ENCODE measurements around the gene RAPGEF1. TPM values are rescaled to one million over a fixed set of nuclear protein-coding genes. Genes with fewer than 3 reads are reported as not detected.

Gene RAPGEF1
- total RNA-seq, 1 donor from 2014 or later, result 94.3 TPM

DNA sequence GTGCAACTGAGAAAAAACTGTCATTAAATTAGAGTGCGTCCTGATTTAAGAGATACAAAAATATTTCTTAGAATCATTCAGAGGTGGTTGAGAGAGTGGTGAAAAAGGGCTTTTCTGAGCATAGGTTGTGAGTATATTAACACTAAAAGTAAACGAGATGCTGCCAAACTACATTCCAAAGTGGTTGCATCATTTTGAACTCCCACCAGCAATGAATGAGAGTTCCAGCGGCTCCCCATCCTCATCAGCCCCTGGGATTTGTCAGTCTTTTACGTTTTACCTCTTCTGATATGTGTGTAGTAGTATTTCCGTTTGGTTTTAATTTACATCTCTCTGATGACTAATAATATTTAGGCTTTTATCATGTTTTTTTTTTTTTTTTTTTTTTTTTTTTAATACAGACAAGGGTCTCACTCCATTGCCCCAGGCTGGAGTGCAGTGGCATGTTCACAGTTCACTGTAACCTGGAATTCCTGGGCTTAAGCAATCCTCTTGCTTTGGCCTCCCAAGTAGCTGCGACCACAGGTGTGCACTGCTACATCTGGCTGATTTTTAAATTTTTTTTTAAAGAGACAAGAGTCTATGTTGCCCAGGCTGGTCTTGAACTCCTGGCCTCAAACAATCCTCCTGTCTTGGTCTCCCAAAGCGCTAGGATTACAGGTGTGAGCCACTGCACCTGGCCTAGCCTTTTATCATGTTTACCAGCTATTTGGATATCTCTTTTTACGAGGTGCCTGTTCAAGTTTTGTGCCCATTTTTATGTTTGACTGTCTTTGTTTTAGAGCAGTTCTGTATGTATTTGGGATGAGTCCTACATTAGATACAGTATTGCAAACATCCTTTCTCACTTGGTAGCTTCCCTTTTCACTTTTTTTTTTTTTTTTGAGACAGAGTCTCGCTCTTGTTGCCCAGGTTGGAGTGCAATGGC lies 177.6 kb downstream of the RAPGEF1 start:
- Mint-ChIP-seq H3K4me3 (ENCODE audit: unreplicated experiment) (no peak overlapping the region), H3K4me1 (ENCODE audit: unreplicated experiment) (peaks cover 7% of the 10 kb centered on the region), H3K9me3 (ENCODE audit: unreplicated experiment) (peaks cover 11% of the 10 kb centered on the region), H3K27ac (ENCODE audit: unreplicated experiment) (no peak overlapping the region), H3K36me3 (ENCODE audit: unreplicated experiment) (peaks cover 3% of the 10 kb centered on the region), H3K27me3 (ENCODE audit: unreplicated experiment) (no peaks in the 10 kb centered on the region)
- DNase-seq (ENCODE audit: extremely low spot score, unreplicated experiment), result no peak
- TF ChIP-seq, protein P1, sequence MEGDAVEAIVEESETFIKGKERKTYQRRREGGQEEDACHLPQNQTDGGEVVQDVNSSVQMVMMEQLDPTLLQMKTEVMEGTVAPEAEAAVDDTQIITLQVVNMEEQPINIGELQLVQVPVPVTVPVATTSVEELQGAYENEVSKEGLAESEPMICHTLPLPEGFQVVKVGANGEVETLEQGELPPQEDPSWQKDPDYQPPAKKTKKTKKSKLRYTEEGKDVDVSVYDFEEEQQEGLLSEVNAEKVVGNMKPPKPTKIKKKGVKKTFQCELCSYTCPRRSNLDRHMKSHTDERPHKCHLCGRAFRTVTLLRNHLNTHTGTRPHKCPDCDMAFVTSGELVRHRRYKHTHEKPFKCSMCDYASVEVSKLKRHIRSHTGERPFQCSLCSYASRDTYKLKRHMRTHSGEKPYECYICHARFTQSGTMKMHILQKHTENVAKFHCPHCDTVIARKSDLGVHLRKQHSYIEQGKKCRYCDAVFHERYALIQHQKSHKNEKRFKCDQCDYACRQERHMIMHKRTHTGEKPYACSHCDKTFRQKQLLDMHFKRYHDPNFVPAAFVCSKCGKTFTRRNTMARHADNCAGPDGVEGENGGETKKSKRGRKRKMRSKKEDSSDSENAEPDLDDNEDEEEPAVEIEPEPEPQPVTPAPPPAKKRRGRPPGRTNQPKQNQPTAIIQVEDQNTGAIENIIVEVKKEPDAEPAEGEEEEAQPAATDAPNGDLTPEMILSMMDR (IDR thresholded peaks at IDR 0.05), result no peak

DNA sequence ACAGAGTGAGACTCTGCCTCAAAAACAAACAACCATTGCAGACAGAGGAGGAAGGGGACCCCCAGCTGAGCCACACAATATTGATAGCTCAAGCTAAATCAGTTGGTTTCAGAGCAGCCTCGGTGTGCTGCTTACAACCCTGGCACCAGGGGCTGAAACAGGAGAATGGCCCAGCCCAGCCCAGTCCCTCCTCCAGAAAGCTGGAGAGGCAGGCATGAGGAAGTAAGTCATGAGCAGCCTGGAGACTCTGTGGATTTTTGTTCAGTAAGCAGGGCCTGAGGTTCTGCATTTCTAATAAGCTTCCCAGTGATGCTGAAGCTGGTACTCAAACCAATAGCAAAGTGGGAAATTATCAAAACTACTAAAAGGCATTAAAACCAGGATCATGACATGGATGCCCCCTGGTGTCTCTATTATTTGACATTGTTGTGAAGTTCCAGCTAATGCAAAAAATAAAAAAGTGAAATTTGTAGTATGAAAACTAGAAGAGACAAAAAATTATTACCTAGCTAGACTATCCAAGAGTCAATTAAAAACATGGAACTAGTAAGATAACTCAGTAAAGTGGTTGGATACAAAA lies 180.4 kb downstream of the RAPGEF1 start:
- TF ChIP-seq, protein P1 (IDR thresholded peaks at IDR 0.05), result no peak
- Mint-ChIP-seq H3K27me3 (ENCODE audit: unreplicated experiment) (peaks cover 12% of the 10 kb centered on the region), H3K9me3 (ENCODE audit: unreplicated experiment) (peaks cover 11% of the 10 kb centered on the region), H3K4me1 (ENCODE audit: unreplicated experiment) (peaks cover 11% of the 10 kb centered on the region), H3K36me3 (ENCODE audit: unreplicated experiment) (peaks cover 3% of the 10 kb centered on the region), H3K4me3 (ENCODE audit: unreplicated experiment) (no peak overlapping the region), H3K27ac (ENCODE audit: unreplicated experiment) (no peak overlapping the region)
- DNase-seq (ENCODE audit: extremely low spot score, unreplicated experiment), result no peak

DNA sequence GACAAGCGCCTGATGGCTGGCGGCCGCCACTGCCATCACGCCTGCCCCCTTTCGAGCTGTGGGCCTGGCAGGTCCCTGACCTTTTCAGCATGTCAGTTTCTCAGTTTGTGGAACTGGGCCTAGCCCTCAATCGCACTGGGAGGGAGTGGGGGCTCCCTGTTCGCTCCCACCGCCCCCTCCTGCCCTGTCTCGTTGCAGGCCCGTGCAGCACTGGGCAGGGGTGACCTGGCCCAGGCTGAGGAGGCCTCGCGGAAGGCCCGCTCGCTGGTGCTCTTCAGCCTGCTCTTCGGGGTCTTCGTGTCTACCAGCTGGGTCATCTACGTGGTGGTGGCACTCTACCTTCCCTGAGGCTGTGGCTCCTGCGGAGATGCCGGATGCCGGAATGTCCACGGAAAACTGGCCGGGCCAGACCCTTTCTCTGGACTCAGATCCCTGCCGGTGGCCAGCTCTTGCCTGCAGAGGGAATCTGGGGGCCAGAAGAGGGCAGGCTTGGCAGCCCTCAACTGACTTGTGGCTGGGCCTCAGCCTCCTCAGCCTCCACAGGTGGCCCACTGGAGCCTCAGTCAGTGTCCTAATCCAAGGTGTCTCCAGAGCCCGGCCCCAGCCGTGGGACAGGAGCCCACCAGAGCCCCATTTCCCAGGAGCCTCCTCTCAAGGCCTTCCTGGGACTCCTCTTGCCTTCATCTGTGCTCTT lies 181.9 kb downstream of the RAPGEF1 start:
- H3K4me3 Mint-ChIP-seq (ENCODE audit: unreplicated experiment), result no peak overlapping the region
- peaks cover 14% of the 10 kb centered on the region for H3K4me1 Mint-ChIP-seq (ENCODE audit: unreplicated experiment)
- H3K36me3 Mint-ChIP-seq (ENCODE audit: unreplicated experiment), result peaks cover 3% of the 10 kb centered on the region
- H3K27me3 Mint-ChIP-seq (ENCODE audit: unreplicated experiment), result peaks cover 15% of the 10 kb centered on the region
- no peak for DNase-seq (ENCODE audit: extremely low spot score, unreplicated experiment)
- H3K27ac Mint-ChIP-seq (ENCODE audit: unreplicated experiment), result no peak overlapping the region
- peaks cover 11% of the 10 kb centered on the region for H3K9me3 Mint-ChIP-seq (ENCODE audit: unreplicated experiment)
- TF ChIP-seq, protein P1 (IDR thresholded peaks at IDR 0.05), result no peak

DNA sequence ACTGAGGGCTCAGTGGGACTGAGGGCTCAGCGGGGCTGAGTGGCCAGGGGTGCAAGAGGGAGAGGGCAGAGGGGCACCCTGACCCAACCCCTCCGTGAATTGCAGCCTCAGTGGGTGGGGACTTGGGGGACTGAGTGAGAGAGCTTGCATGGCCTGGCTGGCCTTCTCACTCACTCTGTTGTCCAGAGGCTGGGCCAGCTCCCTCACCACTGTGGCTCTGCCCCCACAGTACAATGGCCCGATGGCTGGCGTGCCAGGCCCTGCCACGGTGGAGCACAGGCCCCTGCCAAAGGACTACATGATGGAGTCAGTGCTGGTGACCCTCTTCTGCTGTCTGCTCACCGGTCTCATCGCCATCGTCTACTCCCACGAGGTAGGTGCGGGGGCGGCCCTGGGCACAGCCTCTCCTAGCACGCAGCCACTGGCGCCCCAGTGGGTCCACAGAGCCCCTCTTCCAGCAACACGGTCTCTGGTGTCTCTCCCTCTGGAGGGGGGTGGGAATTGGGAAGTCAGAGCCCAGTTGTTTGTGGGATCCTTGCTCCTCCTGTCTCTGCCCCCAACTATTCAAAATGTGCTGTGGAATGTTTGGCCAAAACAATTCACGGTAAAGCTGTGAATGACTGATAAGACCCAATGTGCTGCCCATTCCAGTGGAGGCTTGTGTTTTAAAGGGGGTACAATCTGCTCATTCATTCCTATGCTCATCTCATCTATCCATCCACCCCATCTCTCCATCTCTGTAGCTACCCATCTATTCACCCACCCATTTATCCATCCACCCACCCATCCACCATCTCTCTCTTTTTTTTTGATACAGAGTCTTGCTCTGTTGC lies 183.8 kb downstream of the RAPGEF1 start:
- H3K36me3 Mint-ChIP-seq (ENCODE audit: unreplicated experiment), result peaks cover 3% of the 10 kb centered on the region
- H3K4me3 Mint-ChIP-seq (ENCODE audit: unreplicated experiment), result no peak overlapping the region
- peaks cover 11% of the 10 kb centered on the region for H3K9me3 Mint-ChIP-seq (ENCODE audit: unreplicated experiment)
- TF ChIP-seq, protein P1 (IDR thresholded peaks at IDR 0.05), result no peak
- H3K27me3 Mint-ChIP-seq (ENCODE audit: unreplicated experiment), result peaks cover 17% of the 10 kb centered on the region
- DNase-seq (ENCODE audit: extremely low spot score, unreplicated experiment), result no peak
- no peak overlapping the region for H3K27ac Mint-ChIP-seq (ENCODE audit: unreplicated experiment)
- H3K4me1 Mint-ChIP-seq (ENCODE audit: unreplicated experiment), result peaks cover 11% of the 10 kb centered on the region
